ENCODE data around the gene UBAC2. TPM values are rescaled to one million over a fixed set of nuclear protein-coding genes. Genes with fewer than 3 reads are reported as not detected.

The UBAC2 gene
- total and polyA plus RNA-seq, 11 donors, result 32.6 to 66.9 (median 48.5) TPM

DNA sequence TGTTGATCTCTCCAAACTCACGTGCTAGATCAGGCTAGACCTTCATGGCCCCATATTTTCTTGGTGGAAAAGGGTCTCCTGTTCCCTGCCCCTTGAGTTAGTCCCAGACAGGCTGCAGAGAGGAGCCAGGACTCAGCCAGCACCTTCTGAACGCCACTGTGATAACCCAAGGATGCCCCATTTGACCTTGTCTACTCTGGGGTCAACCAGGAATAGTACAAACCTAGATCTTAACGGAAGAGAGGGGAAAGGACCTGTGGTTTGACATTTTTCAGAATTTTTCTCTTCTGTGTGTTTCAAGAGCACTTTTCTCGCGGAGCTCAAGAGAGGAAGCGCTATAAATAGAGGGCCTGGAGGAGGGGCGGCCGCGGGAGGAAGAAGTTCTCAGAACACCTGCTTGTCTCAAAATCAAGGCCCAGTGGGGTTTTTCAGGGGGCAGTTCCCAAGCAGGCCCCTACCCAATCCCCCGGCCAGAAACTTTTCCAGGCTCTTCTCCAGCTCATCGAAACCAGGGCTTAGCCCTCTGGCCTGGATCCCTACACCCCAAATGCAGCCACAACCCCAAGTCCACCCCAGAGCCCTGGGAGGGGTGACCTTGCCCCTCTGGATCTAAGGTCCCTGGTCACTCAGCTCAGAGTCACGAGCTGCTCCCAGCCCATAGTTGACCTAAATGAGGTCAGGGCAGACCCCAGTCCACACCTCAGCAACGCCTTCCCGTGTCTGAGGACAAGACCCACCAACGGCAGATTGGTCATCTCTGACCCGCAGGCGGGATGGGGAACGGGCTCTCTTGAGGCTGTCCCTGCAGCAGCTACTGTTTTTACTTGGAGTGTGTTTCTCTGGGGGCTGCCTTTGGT, 225.1 kb downstream of the UBAC2 start:
- Histone ChIP-seq H3K27me3 (peaks cover 0 to 11% (median 0%) of the 10 kb centered on the region in 9 donors), H3K36me3 (no peaks in the 10 kb centered on the region), H3K27ac (peak overlapping the region in 2 of 12 donors; percentile 19 to 69), H3K4me3 (no peak overlapping the region), H3K4me1 (peaks cover 0 to 35% (median 0%) of the 10 kb centered on the region in 12 donors), H3K9me3 (no peaks in the 10 kb centered on the region)
- ATAC-seq (peak in 2 of 4 donors; percentile 11 to 37), DNase-seq (peak in 1 of 5 donors; percentile 52)
- WGBS, 4 donors, result 46 to 49% (median 47%) methylated on average over 16 to 18 of the region's 18 CpGs
- intact Hi-C loops (cut with DNase I), result no loop called here
- TF ChIP-seq POLR2A (IDR thresholded peaks at IDR 0.05), result no peak
- TF ChIP-seq, protein P1, sequence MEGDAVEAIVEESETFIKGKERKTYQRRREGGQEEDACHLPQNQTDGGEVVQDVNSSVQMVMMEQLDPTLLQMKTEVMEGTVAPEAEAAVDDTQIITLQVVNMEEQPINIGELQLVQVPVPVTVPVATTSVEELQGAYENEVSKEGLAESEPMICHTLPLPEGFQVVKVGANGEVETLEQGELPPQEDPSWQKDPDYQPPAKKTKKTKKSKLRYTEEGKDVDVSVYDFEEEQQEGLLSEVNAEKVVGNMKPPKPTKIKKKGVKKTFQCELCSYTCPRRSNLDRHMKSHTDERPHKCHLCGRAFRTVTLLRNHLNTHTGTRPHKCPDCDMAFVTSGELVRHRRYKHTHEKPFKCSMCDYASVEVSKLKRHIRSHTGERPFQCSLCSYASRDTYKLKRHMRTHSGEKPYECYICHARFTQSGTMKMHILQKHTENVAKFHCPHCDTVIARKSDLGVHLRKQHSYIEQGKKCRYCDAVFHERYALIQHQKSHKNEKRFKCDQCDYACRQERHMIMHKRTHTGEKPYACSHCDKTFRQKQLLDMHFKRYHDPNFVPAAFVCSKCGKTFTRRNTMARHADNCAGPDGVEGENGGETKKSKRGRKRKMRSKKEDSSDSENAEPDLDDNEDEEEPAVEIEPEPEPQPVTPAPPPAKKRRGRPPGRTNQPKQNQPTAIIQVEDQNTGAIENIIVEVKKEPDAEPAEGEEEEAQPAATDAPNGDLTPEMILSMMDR (IDR thresholded peaks at IDR 0.05), result no peak

DNA sequence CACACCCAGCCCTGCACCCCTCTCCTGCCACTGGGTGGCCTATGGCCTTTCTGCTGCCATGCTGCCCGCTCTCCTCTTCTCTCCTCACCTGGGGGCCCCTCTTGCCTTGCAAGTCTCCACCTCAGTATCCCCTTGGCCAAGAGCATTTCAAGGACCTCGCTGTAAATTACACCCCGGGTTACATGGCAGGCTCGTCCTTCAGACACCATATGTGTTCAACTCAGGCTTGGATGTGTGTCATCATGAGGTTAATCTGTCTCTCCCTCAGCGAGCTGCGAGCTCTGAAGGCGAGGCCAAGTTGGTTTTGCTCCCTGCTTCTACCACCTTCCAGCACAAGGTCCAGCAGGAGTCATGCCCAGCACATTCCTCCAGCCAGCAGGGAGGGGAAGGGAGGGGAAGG, 225.8 kb downstream of the UBAC2 start:
- ATAC-seq, result no peak
- intact Hi-C loops (cut with DNase I), result no loop called here
- H3K27ac ChIP-seq, result peak overlapping the region in 1 of 12 donors; percentile 69
- H3K4me3 ChIP-seq, result no peak overlapping the region
- no peaks in the 10 kb centered on the region for H3K9me3 ChIP-seq
- WGBS, 4 donors, result 69 to 90% (median 83%) methylated on average over 7 of the region's 7 CpGs
- H3K4me1 ChIP-seq, result peaks cover 0 to 33% (median 0%) of the 10 kb centered on the region in 12 donors
- TF ChIP-seq, protein P1 (IDR thresholded peaks at IDR 0.05), result no peak
- no peak for TF ChIP-seq POLR2A (IDR thresholded peaks at IDR 0.05)
- DNase-seq, result no peak
- peaks cover 0 to 11% (median 0%) of the 10 kb centered on the region in 9 donors for H3K27me3 ChIP-seq
- no peaks in the 10 kb centered on the region for H3K36me3 ChIP-seq

DNA sequence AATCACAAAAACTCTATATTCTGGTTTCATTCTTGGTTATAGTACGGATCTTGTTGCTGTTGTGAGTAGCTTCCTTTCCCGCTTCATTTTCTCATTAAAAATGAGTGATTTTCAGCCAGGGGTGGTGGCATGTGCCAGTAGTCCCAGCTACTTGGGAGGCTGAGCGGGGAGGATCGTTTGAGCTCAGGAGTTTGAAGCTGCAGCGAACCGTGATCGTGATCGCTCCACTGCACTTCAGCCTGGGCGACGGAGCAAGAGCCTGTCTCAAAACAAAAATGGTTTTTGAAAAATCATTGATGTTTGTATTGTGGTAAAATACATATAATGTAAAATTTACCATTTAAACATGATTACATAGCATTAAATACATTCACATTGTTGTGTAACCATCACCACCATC, 229.0 kb downstream of the UBAC2 start:
- TF ChIP-seq, protein P1 (IDR thresholded peaks at IDR 0.05), result no peak
- no peak for TF ChIP-seq POLR2A (IDR thresholded peaks at IDR 0.05)
- H3K27ac ChIP-seq, result no peak overlapping the region
- ATAC-seq (no peak), DNase-seq (no peak)
- peaks cover 0 to 41% (median 4%) of the 10 kb centered on the region in 12 donors for H3K4me1 ChIP-seq
- no peaks in the 10 kb centered on the region for H3K36me3 ChIP-seq
- H3K4me3 ChIP-seq, result no peak overlapping the region
- no peaks in the 10 kb centered on the region for H3K9me3 ChIP-seq
- intact Hi-C loops (cut with DNase I), result no loop called here
- WGBS, 4 donors, result 95 to 96% (median 96%) methylated on average over 10 of the region's 10 CpGs
- H3K27me3 ChIP-seq, result peaks cover 0 to 6% (median 0%) of the 10 kb centered on the region in 9 donors

DNA sequence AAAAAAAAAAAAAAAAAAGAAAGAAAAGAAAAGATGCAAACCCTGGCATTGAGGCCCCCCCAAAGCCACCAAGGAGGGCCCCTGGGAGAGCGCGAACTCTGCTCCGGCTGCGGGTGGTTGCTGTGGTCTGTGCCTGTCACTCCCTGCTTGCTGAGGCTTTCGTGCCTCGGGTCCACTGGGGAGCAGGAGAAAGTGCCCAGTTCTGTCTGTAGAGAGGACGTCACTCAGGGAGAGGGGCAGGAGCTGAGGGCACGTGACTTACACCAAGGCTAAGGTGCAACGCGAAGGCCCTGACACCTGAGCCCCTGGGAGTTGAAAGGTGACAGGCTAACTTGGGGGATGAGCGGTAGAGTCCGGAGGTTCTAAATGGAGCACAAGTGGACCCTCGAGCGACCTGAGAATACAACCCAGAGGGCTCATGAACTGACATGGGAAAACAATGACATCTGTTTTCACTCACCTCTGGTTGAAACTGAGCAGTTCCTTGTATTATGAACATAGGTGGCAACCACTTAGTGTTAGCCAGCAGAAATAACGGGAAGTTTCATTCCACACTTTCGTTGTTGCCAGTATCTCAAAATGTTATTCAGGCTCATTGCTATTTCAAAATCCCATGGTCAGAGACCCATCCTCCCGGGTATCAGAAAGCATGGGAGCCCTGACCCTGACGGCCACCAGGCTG, 231.4 kb downstream of the UBAC2 start:
- no peak for ATAC-seq

More for the DNA sequence above, 231.4 kb downstream of the UBAC2 start:
- TF ChIP-seq, protein P1 (IDR thresholded peaks at IDR 0.05), result no peak
- no peak for TF ChIP-seq POLR2A (IDR thresholded peaks at IDR 0.05)
- Histone ChIP-seq H3K27me3 (no peaks in the 10 kb centered on the region), H3K36me3 (no peaks in the 10 kb centered on the region), H3K4me1 (peaks cover 0 to 33% (median 7%) of the 10 kb centered on the region in 12 donors), H3K9me3 (no peaks in the 10 kb centered on the region), H3K4me3 (peak overlapping the region in 9 of 12 donors; percentile 6 to 42 (median 31)), H3K27ac (peak overlapping the region in 7 of 12 donors; percentile 6 to 85 (median 31))
- WGBS, 4 donors, result 73 to 84% (median 79%) methylated on average over 18 of the region's 18 CpGs
- no peak for DNase-seq
- intact Hi-C loops (cut with DNase I), result loop anchor here in 1 of 10 donors (2.0 kb wide), 1 partner anchor 157 kb away; no protein-coding TSS in a partner anchor

Data from heart left ventricle (tissue), 16 donors.